Measurements from ENCODE around the gene LMBR1L.

LMBR1L gene

GRCh38 chr12:49111206-49111605 is 559 bp upstream of the LMBR1L start:
- no peak for DNase-seq (ENCODE audit: low read depth, low spot score)

GRCh38 chr12:49109641-49110463 is 795 bp downstream of the LMBR1L start:
- DNase-seq (ENCODE audit: low read depth, low spot score) = no peak

GRCh38 chr12:49108958-49109404 is 1.7 kb downstream of the LMBR1L start:
- no peak for DNase-seq (ENCODE audit: low read depth, low spot score)

- DNase-seq (ENCODE audit: low read depth, low spot score) = no peak
These were observed 5.1 kb downstream of the LMBR1L start for GRCh38 chr12:49105504-49106084.

- no peak for DNase-seq (ENCODE audit: low read depth, low spot score)
These were observed 5.8 kb downstream of the LMBR1L start for GRCh38 chr12:49104822-49105221.

- DNase-seq (ENCODE audit: low read depth, low spot score) = no peak
These were observed 10.3 kb downstream of the LMBR1L start for GRCh38 chr12:49100380-49100779.

- no peak for DNase-seq (ENCODE audit: low read depth, low spot score)
These were observed 11.9 kb downstream of the LMBR1L start for GRCh38 chr12:49098703-49099102.

GRCh38 chr12:49098035-49098451 is 12.6 kb downstream of the LMBR1L start:
- no peak for DNase-seq (ENCODE audit: low read depth, low spot score)

GRCh38 chr12:49097381-49097780 is 13.3 kb downstream of the LMBR1L start:
- DNase-seq (ENCODE audit: low read depth, low spot score) = no peak

GRCh38 chr12:49094975-49095365 is 15.7 kb downstream of the LMBR1L start:
- no peak for DNase-seq (ENCODE audit: low read depth, low spot score)

- no peak for DNase-seq (ENCODE audit: low read depth, low spot score)
These were observed 16.3 kb downstream of the LMBR1L start, which contains the start of gene DHH for GRCh38 chr12:49094160-49094974. TSS of gene DHH (minus strand) at chr12:49094801. CDS start at chr12:49094512, 289 bp downstream.

GRCh38 chr12:49093792-49094159 is 16.9 kb downstream of the LMBR1L start:
- no peak for DNase-seq (ENCODE audit: low read depth, low spot score)

GRCh38 chr12:49092816-49093406 is 17.7 kb downstream of the LMBR1L start:
- DNase-seq (ENCODE audit: low read depth, low spot score) = no peak

GRCh38 chr12:49092086-49092815 is 18.4 kb downstream of the LMBR1L start:
- no peak for DNase-seq (ENCODE audit: low read depth, low spot score)

- no peak for DNase-seq (ENCODE audit: low read depth, low spot score)
These were observed 18.9 kb downstream of the LMBR1L start for GRCh38 chr12:49091836-49092085.

- DNase-seq (ENCODE audit: low read depth, low spot score) = no peak
These were observed 19.4 kb downstream of the LMBR1L start for GRCh38 chr12:49091056-49091835.

GRCh38 chr12:49089821-49090773 is 20.6 kb downstream of the LMBR1L start:
- no peak for DNase-seq (ENCODE audit: low read depth, low spot score)

- no peak for DNase-seq (ENCODE audit: low read depth, low spot score)
These were observed 21.7 kb downstream of the LMBR1L start for GRCh38 chr12:49088932-49089330.

- DNase-seq (ENCODE audit: low read depth, low spot score) = peak; percentile 64
These were observed 22.3 kb downstream of the LMBR1L start for GRCh38 chr12:49088150-49088931.
